CD4-positive, alpha-beta T cell treated with Interleukin-21 for 1 hour (primary cell): ENCODE results near the gene ROPN1L.

Source experiments
- DNase-seq: peaks from one replicate; pipeline ENCODE4 v3.0.0-alpha.2; 2020

Gene ROPN1L

GRCh38 chr5:10431415-10431814, 10.3 kb upstream of the ROPN1L start:
- no peak for DNase-seq

GRCh38 chr5:10432059-10433008, 9.3 kb upstream of the ROPN1L start:
- no peak for DNase-seq

- no peak for DNase-seq
Observed at GRCh38 chr5:10434392-10434791, 7.3 kb upstream of the ROPN1L start.

GRCh38 chr5:10438301-10438700, 3.4 kb upstream of the ROPN1L start:
- DNase-seq: no peak

- no peak for DNase-seq
Observed at GRCh38 chr5:10439692-10440091, 2.0 kb upstream of the ROPN1L start.

- DNase-seq: no peak
Observed at GRCh38 chr5:10440367-10440990, 1.2 kb upstream of the ROPN1L start.

GRCh38 chr5:10441992-10442435, 335 bp downstream of the ROPN1L start:
- no peak for DNase-seq

GRCh38 chr5:10442576-10442975, 897 bp downstream of the ROPN1L start:
- DNase-seq: no peak

- peak; percentile 54 for DNase-seq
Observed at GRCh38 chr5:10445352-10445751, 3.7 kb downstream of the ROPN1L start.

GRCh38 chr5:10446490-10446889, 4.8 kb downstream of the ROPN1L start:
- DNase-seq: no peak

- DNase-seq: no peak
Observed at GRCh38 chr5:10447041-10447440, 5.4 kb downstream of the ROPN1L start.

- no peak for DNase-seq
Observed at GRCh38 chr5:10448754-10449360, 7.2 kb downstream of the ROPN1L start.

GRCh38 chr5:10451137-10451824, 9.6 kb downstream of the ROPN1L start:
- DNase-seq: no peak

GRCh38 chr5:10452768-10453331, 11.2 kb downstream of the ROPN1L start:
- peak; percentile 71 for DNase-seq

- DNase-seq: no peak
Observed at GRCh38 chr5:10453545-10453944, 11.9 kb downstream of the ROPN1L start.

GRCh38 chr5:10454591-10455276, 13.1 kb downstream of the ROPN1L start:
- no peak for DNase-seq

GRCh38 chr5:10455277-10455670, 13.6 kb downstream of the ROPN1L start:
- no peak for DNase-seq

GRCh38 chr5:10456583-10457420, 15.1 kb downstream of the ROPN1L start:
- no peak for DNase-seq

- no peak for DNase-seq
Observed at GRCh38 chr5:10457682-10458574, 16.2 kb downstream of the ROPN1L start.
